ENCODE data around the gene ABHD14A. TPM values are rescaled to one million over a fixed set of nuclear protein-coding genes. Genes with fewer than 3 reads are reported as not detected.
A peak's percentile ranks its signal among the peaks of the same experiment; 100 is the strongest.

The ABHD14A gene
- total RNA-seq, 1 donor from 2014 or later = 31.9 TPM

DNA sequence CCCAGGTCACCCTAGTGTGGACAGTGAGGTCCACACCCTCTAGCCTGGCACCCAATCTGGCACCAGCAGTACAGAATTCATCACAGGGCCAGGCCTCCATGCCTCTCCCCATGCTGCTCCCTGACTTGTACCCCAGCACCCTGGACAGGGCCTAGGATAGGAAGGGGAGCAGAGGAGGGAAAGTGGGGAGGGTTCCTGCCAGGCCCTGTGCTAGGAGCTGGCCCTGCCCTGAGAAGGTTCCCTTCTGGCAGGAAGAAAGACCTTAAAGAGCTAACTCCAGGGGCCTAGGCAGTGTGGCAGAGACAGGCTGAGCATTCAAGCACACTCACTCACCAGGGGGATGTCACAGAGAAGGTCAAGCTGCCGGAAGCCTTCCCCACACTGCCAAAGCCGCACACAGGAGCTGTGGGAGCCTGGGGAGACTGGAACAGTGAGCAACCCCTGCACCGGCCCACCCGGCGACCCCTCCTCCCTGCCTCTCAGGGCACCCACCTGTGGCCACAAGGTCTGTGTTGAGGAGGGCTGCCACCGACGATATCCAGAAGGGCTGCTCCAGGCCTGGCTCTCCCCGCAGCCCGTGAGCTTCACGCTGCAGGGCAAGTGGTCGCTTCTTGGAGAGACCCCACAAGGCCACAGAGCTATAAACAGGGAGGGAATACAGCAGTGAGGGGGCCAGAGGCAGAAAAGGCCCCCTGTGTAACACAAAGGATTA, 40.6 kb upstream of the ABHD14A start:
- no peak for TF ChIP-seq POLR2A (IDR thresholded peaks at IDR 0.05)
- TF ChIP-seq, protein P1, sequence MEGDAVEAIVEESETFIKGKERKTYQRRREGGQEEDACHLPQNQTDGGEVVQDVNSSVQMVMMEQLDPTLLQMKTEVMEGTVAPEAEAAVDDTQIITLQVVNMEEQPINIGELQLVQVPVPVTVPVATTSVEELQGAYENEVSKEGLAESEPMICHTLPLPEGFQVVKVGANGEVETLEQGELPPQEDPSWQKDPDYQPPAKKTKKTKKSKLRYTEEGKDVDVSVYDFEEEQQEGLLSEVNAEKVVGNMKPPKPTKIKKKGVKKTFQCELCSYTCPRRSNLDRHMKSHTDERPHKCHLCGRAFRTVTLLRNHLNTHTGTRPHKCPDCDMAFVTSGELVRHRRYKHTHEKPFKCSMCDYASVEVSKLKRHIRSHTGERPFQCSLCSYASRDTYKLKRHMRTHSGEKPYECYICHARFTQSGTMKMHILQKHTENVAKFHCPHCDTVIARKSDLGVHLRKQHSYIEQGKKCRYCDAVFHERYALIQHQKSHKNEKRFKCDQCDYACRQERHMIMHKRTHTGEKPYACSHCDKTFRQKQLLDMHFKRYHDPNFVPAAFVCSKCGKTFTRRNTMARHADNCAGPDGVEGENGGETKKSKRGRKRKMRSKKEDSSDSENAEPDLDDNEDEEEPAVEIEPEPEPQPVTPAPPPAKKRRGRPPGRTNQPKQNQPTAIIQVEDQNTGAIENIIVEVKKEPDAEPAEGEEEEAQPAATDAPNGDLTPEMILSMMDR (IDR thresholded peaks at IDR 0.05) = no peak
- no peak for TF ChIP-seq POLR2AphosphoS5 (IDR thresholded peaks at IDR 0.05; ENCODE audit: insufficient read depth in 1 of 2, low read depth in 1 of 2)
- Histone ChIP-seq H3K36me3 (peaks cover 0 to 50% of the 10 kb centered on the region in 2 donors), H3K4me3 (no peak overlapping the region), H3K27me3 (no peaks in the 10 kb centered on the region), H3K27ac (no peak overlapping the region), H3K4me1 (no peaks in the 10 kb centered on the region), H3K9me3 (no peaks in the 10 kb centered on the region)
- intact Hi-C loops (cut with DNase I) = no loop called here
- no peak for DNase-seq (ENCODE audit: extremely low spot score in 2 of 2)

DNA sequence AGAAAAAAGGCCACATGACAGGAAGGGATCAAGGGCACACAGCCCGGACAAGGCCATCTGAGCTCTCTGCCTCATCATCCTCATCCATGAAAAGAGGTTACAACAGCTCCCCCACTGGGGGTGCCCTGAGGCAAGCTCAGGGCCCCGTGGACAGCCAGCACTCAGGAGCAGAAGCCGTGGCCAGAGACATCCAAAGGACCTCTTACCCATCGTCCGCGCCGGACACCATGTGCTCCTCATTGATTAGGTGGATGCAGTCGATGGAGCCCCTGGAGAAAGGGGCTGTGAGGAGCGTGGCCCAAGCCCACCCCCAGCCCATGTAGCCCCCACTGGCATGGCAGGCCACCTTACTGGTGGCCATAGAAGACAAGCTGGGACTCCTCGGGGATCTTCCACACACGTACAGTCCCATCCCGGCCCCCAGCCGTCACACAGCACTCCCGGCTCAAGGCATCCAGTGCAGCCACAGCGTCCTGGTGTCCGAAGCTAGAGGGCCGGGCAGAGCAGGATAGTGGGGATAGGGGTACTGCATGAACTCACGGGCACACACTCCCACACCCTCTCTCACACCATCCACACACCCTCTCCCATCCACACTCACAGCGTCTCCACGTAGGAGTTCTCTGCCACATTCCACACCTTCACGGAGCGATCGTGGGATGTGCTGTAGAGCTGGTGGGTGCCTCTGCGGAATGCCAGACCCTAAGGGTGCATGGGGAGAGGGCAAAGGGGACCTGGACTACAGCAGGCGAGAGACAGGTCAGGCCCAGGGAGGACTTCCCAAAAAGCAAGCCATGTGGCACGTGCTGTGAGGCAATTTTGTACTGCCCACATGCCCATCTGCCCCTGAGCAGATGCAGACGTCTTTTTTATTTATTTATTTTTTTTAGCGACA, 39.6 kb upstream of the ABHD14A start:
- H3K4me1 ChIP-seq = peaks cover 5% of the 10 kb centered on the region
- TF ChIP-seq POLR2AphosphoS5 (IDR thresholded peaks at IDR 0.05; ENCODE audit: insufficient read depth in 1 of 2, low read depth in 1 of 2) (no peak), POLR2A (IDR thresholded peaks at IDR 0.05) (no peak)
- H3K4me3 ChIP-seq = no peak overlapping the region
- intact Hi-C loops (cut with DNase I) = loop anchor here (5.0 kb wide), 1 partner anchor 212 kb away; no protein-coding TSS in a partner anchor
- no peaks in the 10 kb centered on the region for H3K9me3 ChIP-seq
- H3K36me3 ChIP-seq = peaks cover 0 to 50% of the 10 kb centered on the region in 2 donors
- no peaks in the 10 kb centered on the region for H3K27me3 ChIP-seq
- no peak overlapping the region for H3K27ac ChIP-seq
- DNase-seq (ENCODE audit: extremely low spot score in 2 of 2) = no peak

DNA sequence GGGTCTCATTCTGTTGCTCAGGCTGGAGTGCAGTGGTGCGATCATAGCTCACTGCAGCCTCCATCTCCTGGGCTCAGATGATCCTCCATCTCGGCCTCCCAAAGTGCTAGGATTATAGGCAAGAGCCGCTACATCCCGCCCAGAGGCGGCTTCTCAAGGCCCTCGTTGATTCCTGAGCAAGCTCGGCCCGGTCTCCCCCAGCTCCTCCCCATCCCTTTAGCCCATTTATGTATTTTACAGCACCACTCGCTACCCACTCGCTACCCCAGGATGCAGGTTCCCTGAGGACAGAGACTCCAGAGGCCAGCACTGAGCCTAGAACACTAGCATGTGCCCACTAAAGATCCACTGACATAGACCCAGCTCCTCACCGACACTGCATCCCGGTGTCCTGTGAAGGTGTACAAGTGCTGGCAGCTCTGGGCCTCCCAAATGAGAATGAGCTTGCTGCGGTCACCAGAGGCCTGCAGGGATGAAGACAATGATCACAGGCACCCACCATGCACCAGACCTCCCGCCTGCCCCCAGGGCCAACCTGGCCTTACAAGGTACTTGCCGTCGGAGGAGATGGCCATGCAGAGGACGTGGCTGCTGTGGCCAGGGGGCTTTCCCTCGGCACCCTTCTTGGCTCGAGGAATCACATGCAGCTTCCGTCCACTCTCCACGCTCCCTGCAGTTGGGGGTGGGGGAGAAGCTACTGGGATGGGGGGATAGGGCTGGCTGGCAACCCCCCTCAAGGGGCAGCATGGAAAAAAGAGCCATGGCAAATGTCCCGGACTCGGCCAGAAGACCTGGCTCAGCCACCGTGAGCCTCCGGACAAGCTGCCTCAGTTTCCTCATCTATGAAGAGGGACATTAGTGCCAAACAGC, 38.7 kb upstream of the ABHD14A start:
- Histone ChIP-seq H3K9me3 (no peaks in the 10 kb centered on the region), H3K27me3 (no peaks in the 10 kb centered on the region), H3K27ac (no peak overlapping the region), H3K4me3 (no peak overlapping the region), H3K36me3 (peaks cover 0 to 50% of the 10 kb centered on the region in 2 donors), H3K4me1 (peaks cover 14% of the 10 kb centered on the region)
- no peak for TF ChIP-seq POLR2A (IDR thresholded peaks at IDR 0.05)
- no peak for TF ChIP-seq POLR2AphosphoS5 (IDR thresholded peaks at IDR 0.05; ENCODE audit: insufficient read depth in 1 of 2, low read depth in 1 of 2)
- TF ChIP-seq, protein P1 (IDR thresholded peaks at IDR 0.05) = no peak
- DNase-seq (ENCODE audit: extremely low spot score in 2 of 2) = peak in 1 of 2 donors; percentile 42
- intact Hi-C loops (cut with DNase I) = loop anchor here (5.0 kb wide), 1 partner anchor 211 kb away; no protein-coding TSS in a partner anchor

DNA sequence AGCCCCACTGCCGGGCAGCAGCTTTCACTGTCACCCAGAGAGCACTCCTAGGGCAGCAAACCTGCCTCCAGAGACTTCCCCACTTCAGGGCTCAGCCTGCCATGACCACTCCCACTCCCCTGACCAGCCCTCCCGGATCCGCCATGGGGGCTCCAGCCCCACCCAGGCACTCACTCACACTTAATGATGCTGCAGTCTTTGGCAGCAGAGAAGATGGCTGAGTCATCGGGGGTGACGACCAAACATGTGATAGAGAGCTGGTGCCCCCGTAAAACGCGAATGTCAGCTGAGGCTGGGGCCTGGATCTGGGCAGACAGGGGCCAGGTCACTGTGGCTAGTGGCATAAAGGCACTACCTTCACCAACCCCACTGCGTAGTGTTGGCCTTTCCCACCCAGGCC, 37.9 kb upstream of the ABHD14A start:
- peak in 1 of 2 donors; percentile 60 for DNase-seq (ENCODE audit: extremely low spot score in 2 of 2)
- Histone ChIP-seq H3K27ac (no peak overlapping the region), H3K27me3 (no peaks in the 10 kb centered on the region), H3K4me1 (peaks cover 18% of the 10 kb centered on the region), H3K9me3 (no peaks in the 10 kb centered on the region), H3K36me3 (peaks cover 0 to 50% of the 10 kb centered on the region in 2 donors), H3K4me3 (no peak overlapping the region)
- TF ChIP-seq, protein P1 (IDR thresholded peaks at IDR 0.05) = no peak
- TF ChIP-seq POLR2A (IDR thresholded peaks at IDR 0.05) (no peak), POLR2AphosphoS5 (IDR thresholded peaks at IDR 0.05; ENCODE audit: insufficient read depth in 1 of 2, low read depth in 1 of 2) (no peak)
- intact Hi-C loops (cut with DNase I) = loop anchor here (5.0 kb wide), 1 partner anchor 210 kb away; no protein-coding TSS in a partner anchor

All from vagina (tissue), 2 donors.